H9 (cell line): Measurements from ENCODE around the gene CFAP99. TPM values are rescaled to one million over a fixed set of nuclear protein-coding genes. Genes with fewer than 3 reads are reported as not detected.
A peak's percentile ranks its signal among the peaks of the same experiment; 100 is the strongest.

Experiments used
- DNase-seq: peaks from one replicate; pipeline ENCODE4 v3.0.0-alpha.2; 2017
- H2AFZ ChIP-seq: one replicate; pipeline ENCODE4 v1.6.1; 2013; ENCODE audit warnings: mild to moderate bottlenecking, low read length, control low read depth, moderate library complexity
- H2AK5ac ChIP-seq: 2 replicates; pipeline ENCODE4 v1.6.1; 2013; ENCODE audit warnings: low read length, control low read depth, mixed read lengths; ENCODE audit not compliant: insufficient read length
- H2BK120ac ChIP-seq: one replicate; pipeline ENCODE4 v1.6.1; 2013; ENCODE audit warnings: low read depth, mild to moderate bottlenecking, low read length, control low read depth, inconsistent platforms; ENCODE audit not compliant: poor library complexity, severe bottlenecking
- H2BK12ac ChIP-seq: 2 replicates; pipeline ENCODE4 v1.6.1; 2013; ENCODE audit warnings: low read length, control low read depth, mixed read lengths, low read depth; ENCODE audit not compliant: insufficient read length
- H2BK15ac ChIP-seq: 2 replicates; pipeline ENCODE4 v1.6.1; 2013; ENCODE audit warnings: low read depth, low read length, control low read depth
- H2BK20ac ChIP-seq: one replicate; pipeline ENCODE4 v1.6.1; 2013; ENCODE audit warnings: low read depth, mild to moderate bottlenecking, low read length, control low read depth, inconsistent platforms; ENCODE audit not compliant: poor library complexity, severe bottlenecking
- H2BK5ac ChIP-seq: 2 replicates; pipeline ENCODE4 v1.6.1; 2013; ENCODE audit warnings: low read length, control low read depth, mixed read lengths; ENCODE audit not compliant: insufficient read length
- H3K14ac ChIP-seq: 2 replicates; pipeline ENCODE4 v1.6.1; 2013; ENCODE audit warnings: low read length, control low read depth; ENCODE audit not compliant: insufficient read depth
- H3K18ac ChIP-seq: 2 replicates; pipeline ENCODE4 v1.6.1; 2013; ENCODE audit warnings: low read depth, mild to moderate bottlenecking, mixed read lengths, low read length, control low read depth; ENCODE audit not compliant: insufficient read length
- H3K23ac ChIP-seq: 2 replicates; pipeline ENCODE4 v1.6.1; 2013; ENCODE audit warnings: low read length, control low read depth, mixed read lengths, low read depth; ENCODE audit not compliant: insufficient read length
- H3K23me2 ChIP-seq: 2 replicates; pipeline ENCODE4 v1.6.1; 2013; ENCODE audit warnings: low read depth, mild to moderate bottlenecking, mixed read lengths, low read length, control low read depth; ENCODE audit not compliant: insufficient read length, poor library complexity, severe bottlenecking
- H3K27ac ChIP-seq: 2 replicates; pipeline ENCODE4 v1.5.1; 2013; ENCODE audit warnings: low read length, control low read depth, mixed read lengths, low read depth; ENCODE audit not compliant: insufficient read length
- H3K27me3 ChIP-seq: 2 replicates; pipeline ENCODE4 v1.6.1; 2013; ENCODE audit warnings: low read length, control low read depth, inconsistent platforms; ENCODE audit not compliant: insufficient read depth
- H3K4ac ChIP-seq: 2 replicates; pipeline ENCODE4 v1.6.1; 2013; ENCODE audit warnings: low read depth, mild to moderate bottlenecking, control low read depth, inconsistent platforms, low read length, moderate library complexity
- H3K4me1 ChIP-seq: 2 replicates; pipeline ENCODE4 v1.6.1; 2013; ENCODE audit warnings: low read length, control low read depth, inconsistent platforms; ENCODE audit not compliant: insufficient read depth
- H3K4me2 ChIP-seq: 2 replicates; pipeline ENCODE4 v1.6.1; 2013; ENCODE audit warnings: low read length, control low read depth, mixed read lengths; ENCODE audit not compliant: insufficient read length, insufficient read depth
- H3K56ac ChIP-seq: 2 replicates; pipeline ENCODE4 v1.6.1; 2013; ENCODE audit warnings: low read depth, mild to moderate bottlenecking, mixed read lengths, low read length, control low read depth; ENCODE audit not compliant: insufficient read length
- H3K79me1 ChIP-seq: 2 replicates; pipeline ENCODE4 v1.6.1; 2013; ENCODE audit warnings: low read depth, mild to moderate bottlenecking, moderate library complexity, low read length, control low read depth, inconsistent platforms; ENCODE audit not compliant: insufficient read depth, poor library complexity, severe bottlenecking
- H3K79me2 ChIP-seq: 2 replicates; pipeline ENCODE4 v1.6.1; 2013; ENCODE audit warnings: low read length, control low read depth, inconsistent platforms; ENCODE audit not compliant: insufficient read depth
- H3K9ac ChIP-seq: 2 replicates; pipeline ENCODE4 v1.6.1; 2013; ENCODE audit warnings: low read length, control low read depth, mixed read lengths; ENCODE audit not compliant: insufficient read length; ENCODE audit errors: extremely low read depth
- H3K9me3 ChIP-seq: one replicate; pipeline ENCODE4 v1.6.1; 2013; ENCODE audit warnings: low read depth, low read length, inconsistent platforms; ENCODE audit not compliant: control insufficient read depth
- H3T11ph ChIP-seq: one replicate; pipeline ENCODE4 v1.6.1; 2013; ENCODE audit warnings: mild to moderate bottlenecking, low read length, control low read depth, inconsistent platforms
- H4K20me1 ChIP-seq: one replicate; pipeline ENCODE4 v1.6.1; 2013; ENCODE audit not compliant: control insufficient read depth, insufficient read length, insufficient read depth
- H4K5ac ChIP-seq: 2 replicates; pipeline ENCODE4 v1.6.1; 2013; ENCODE audit warnings: low read depth, mild to moderate bottlenecking, mixed read lengths, low read length, control low read depth; ENCODE audit not compliant: insufficient read length
- H4K8ac ChIP-seq: replicated peaks from 2 replicates; pipeline ENCODE4 v1.6.1; 2013; ENCODE audit warnings: low read length, control low read depth, mixed read lengths, low read depth; ENCODE audit not compliant: insufficient read length
- H4K91ac ChIP-seq: 2 replicates; pipeline ENCODE4 v1.6.1; 2013; ENCODE audit warnings: low read depth, mild to moderate bottlenecking, moderate library complexity, mixed read lengths, low read length, control low read depth; ENCODE audit not compliant: insufficient read length
- H3K27ac Mint-ChIP-seq, 3 experiments: 2 replicates in 2 of 3; 3 replicates in 1 of 3; pipeline ENCODE4 v1.8.0; 2020 to 2021; ENCODE audit warnings: mixed read lengths in 3 of 3, mild to moderate bottlenecking in 1 of 3, moderate library complexity in 1 of 3
- H3K27me3 Mint-ChIP-seq: 2 replicates; pipeline ENCODE4 v1.8.0; 2021; ENCODE audit warnings: low read depth, mild to moderate bottlenecking, moderate library complexity, mixed read lengths
- H3K36me3 Mint-ChIP-seq, 3 experiments: 2 replicates in 2 of 3; 3 replicates in 1 of 3; pipeline ENCODE4 v1.8.0; 2020 to 2021; ENCODE audit warnings: low read depth in 3 of 3, mixed read lengths in 3 of 3; ENCODE audit not compliant: insufficient read depth in 1 of 3
- H3K4me1 Mint-ChIP-seq, 2 experiments: 2 replicates each; pipeline ENCODE4 v1.8.0; 2020; ENCODE audit warnings: mixed read lengths in 2 of 2
- H3K4me3 Mint-ChIP-seq, 2 experiments: 2 replicates in 1 of 2; 3 replicates in 1 of 2; pipeline ENCODE4 v1.8.0; 2020 to 2021; ENCODE audit warnings: mild to moderate bottlenecking in 2 of 2, mixed read lengths in 2 of 2, moderate library complexity in 1 of 2
- H3K9me3 Mint-ChIP-seq, 2 experiments: 2 replicates in 1 of 2; 3 replicates in 1 of 2; pipeline ENCODE4 v1.8.0; 2020; ENCODE audit warnings: mild to moderate bottlenecking in 2 of 2, mixed read lengths in 2 of 2, moderate library complexity in 1 of 2
- WGBS: extraction: QIAGEN DNeasy Blood & Tissue Kit; methylation state at CpG from one replicate; pipeline ENCODE4 v1.1.7; 2013; ENCODE audit warnings: missing lambda C conversion rate, low lambda C conversion rate, mixed read lengths; ENCODE audit not compliant: insufficient read length; ENCODE audit errors: extremely low coverage; 5-methylcytosine and 5-hydroxymethylcytosine counted together
- long read RNA-seq: library from polyadenylated mRNA; unstranded; transcript quantifications from one replicate; pipeline ENCODE4 v2.0.0, GENCODE V29; 2020
- total RNA-seq: library from RNA; stranded (reverse); gene quantifications from 2 replicates; pipeline ENCODE4 v1.2.1, GENCODE V29; 2021
- TF ChIP-seq, protein P1 (sequence below): fragments of 200-600 bp; sonication (generic); conservative IDR thresholded peaks from 3 replicates; pipeline ENCODE4 v1.8.0; 2021; ENCODE audit warnings: antibody characterized with exemption, mild to moderate bottlenecking

CFAP99 gene
- 0.13 and 0.35 TPM in 2 replicates for total RNA-seq
- long read RNA-seq, result 0 reads

GRCh38 chr4:2418650-2419571 lies at the start of gene CFAP99:
CFAP99 (plus strand) TSS chr4:2418955.
- Histone ChIP-seq H3K23me2 (peaks cover 21% of the 10 kb centered on the region), H4K20me1 (no peaks in the 10 kb centered on the region), H3K18ac (no peak within 1 kb of the TSS), H2AFZ (no peak within 1 kb of the TSS), H3K4ac (no peak within 1 kb of the TSS), H3K23ac (no peak within 1 kb of the TSS), H3K9me3 (no peaks in the 10 kb centered on the region), H2BK12ac (no peak within 1 kb of the TSS), H4K8ac (no peak within 1 kb of the TSS), H2BK15ac (no peak within 1 kb of the TSS), H3K56ac (no peak within 1 kb of the TSS), H2BK120ac (no peak within 1 kb of the TSS), H3K79me2 (no peaks in the 10 kb centered on the region), H3K27ac (no peak within 1 kb of the TSS), H3K9ac (no peak within 1 kb of the TSS), H3K4me1 (peaks cover 3% of the 10 kb centered on the region; the same call in 1 of the 2 replicates), H3K27me3 (peaks cover 33% of the 10 kb centered on the region; the same call in 1 of the 2 replicates), H4K5ac (no peak within 1 kb of the TSS), H3K4me2 (peak within 1 kb of the TSS; percentile 68), H3T11ph (no peak within 1 kb of the TSS), H3K14ac (no peak within 1 kb of the TSS), H2BK20ac (no peak within 1 kb of the TSS), H4K91ac (no peak within 1 kb of the TSS), H2BK5ac (no peak within 1 kb of the TSS), H3K79me1 (no peaks in the 10 kb centered on the region), H2AK5ac (no peak within 1 kb of the TSS)
- TF ChIP-seq, protein P1, sequence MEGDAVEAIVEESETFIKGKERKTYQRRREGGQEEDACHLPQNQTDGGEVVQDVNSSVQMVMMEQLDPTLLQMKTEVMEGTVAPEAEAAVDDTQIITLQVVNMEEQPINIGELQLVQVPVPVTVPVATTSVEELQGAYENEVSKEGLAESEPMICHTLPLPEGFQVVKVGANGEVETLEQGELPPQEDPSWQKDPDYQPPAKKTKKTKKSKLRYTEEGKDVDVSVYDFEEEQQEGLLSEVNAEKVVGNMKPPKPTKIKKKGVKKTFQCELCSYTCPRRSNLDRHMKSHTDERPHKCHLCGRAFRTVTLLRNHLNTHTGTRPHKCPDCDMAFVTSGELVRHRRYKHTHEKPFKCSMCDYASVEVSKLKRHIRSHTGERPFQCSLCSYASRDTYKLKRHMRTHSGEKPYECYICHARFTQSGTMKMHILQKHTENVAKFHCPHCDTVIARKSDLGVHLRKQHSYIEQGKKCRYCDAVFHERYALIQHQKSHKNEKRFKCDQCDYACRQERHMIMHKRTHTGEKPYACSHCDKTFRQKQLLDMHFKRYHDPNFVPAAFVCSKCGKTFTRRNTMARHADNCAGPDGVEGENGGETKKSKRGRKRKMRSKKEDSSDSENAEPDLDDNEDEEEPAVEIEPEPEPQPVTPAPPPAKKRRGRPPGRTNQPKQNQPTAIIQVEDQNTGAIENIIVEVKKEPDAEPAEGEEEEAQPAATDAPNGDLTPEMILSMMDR, result peak; percentile 18; the same call in 2 of the 3 replicates
- H3K4me3 Mint-ChIP-seq, result peak within 1 kb of the TSS; percentile 69 to 95
- no peaks in the 10 kb centered on the region; a peak in 1 of 7 replicates for H3K36me3 Mint-ChIP-seq
- peaks cover 83% of the 10 kb centered on the region for H3K27me3 Mint-ChIP-seq
- 0 out of 7 replicates have a peak within 1 kb of the TSS, but pooled peaks of 1 of the 3 experiments have one; percentile 1 for H3K27ac Mint-ChIP-seq
- peaks cover 0 to 3% of the 10 kb centered on the region in 2 experiments; a peak in 4 of 5 replicates for H3K9me3 Mint-ChIP-seq
- peaks cover 36 to 39% of the 10 kb centered on the region in 2 experiments for H3K4me1 Mint-ChIP-seq
- DNase-seq, result peak; percentile 99
- WGBS, result no CpG with 5 or more reads among the region's 94 CpGs
